H9 (cell line): ENCODE data around the gene ZNF638. TPM values are rescaled to one million over a fixed set of nuclear protein-coding genes. Genes with fewer than 3 reads are reported as not detected.

Source experiments
- DNase-seq: peaks from one replicate; pipeline ENCODE4 v3.0.0-alpha.2; 2017
- H2AFZ ChIP-seq: one replicate; pipeline ENCODE4 v1.6.1; 2013; ENCODE audit warnings: mild to moderate bottlenecking, low read length, control low read depth, moderate library complexity
- H2AK5ac ChIP-seq: 2 replicates; pipeline ENCODE4 v1.6.1; 2013; ENCODE audit warnings: low read length, control low read depth, mixed read lengths; ENCODE audit not compliant: insufficient read length
- H2BK120ac ChIP-seq: one replicate; pipeline ENCODE4 v1.6.1; 2013; ENCODE audit warnings: low read depth, mild to moderate bottlenecking, low read length, control low read depth, inconsistent platforms; ENCODE audit not compliant: poor library complexity, severe bottlenecking
- H2BK12ac ChIP-seq: 2 replicates; pipeline ENCODE4 v1.6.1; 2013; ENCODE audit warnings: low read length, control low read depth, mixed read lengths, low read depth; ENCODE audit not compliant: insufficient read length
- H2BK15ac ChIP-seq: 2 replicates; pipeline ENCODE4 v1.6.1; 2013; ENCODE audit warnings: low read depth, low read length, control low read depth
- H2BK20ac ChIP-seq: one replicate; pipeline ENCODE4 v1.6.1; 2013; ENCODE audit warnings: low read depth, mild to moderate bottlenecking, low read length, control low read depth, inconsistent platforms; ENCODE audit not compliant: poor library complexity, severe bottlenecking
- H2BK5ac ChIP-seq: 2 replicates; pipeline ENCODE4 v1.6.1; 2013; ENCODE audit warnings: low read length, control low read depth, mixed read lengths; ENCODE audit not compliant: insufficient read length
- H3K14ac ChIP-seq: 2 replicates; pipeline ENCODE4 v1.6.1; 2013; ENCODE audit warnings: low read length, control low read depth; ENCODE audit not compliant: insufficient read depth
- H3K18ac ChIP-seq: 2 replicates; pipeline ENCODE4 v1.6.1; 2013; ENCODE audit warnings: low read depth, mild to moderate bottlenecking, mixed read lengths, low read length, control low read depth; ENCODE audit not compliant: insufficient read length
- H3K23ac ChIP-seq: 2 replicates; pipeline ENCODE4 v1.6.1; 2013; ENCODE audit warnings: low read length, control low read depth, mixed read lengths, low read depth; ENCODE audit not compliant: insufficient read length
- H3K23me2 ChIP-seq: 2 replicates; pipeline ENCODE4 v1.6.1; 2013; ENCODE audit warnings: low read depth, mild to moderate bottlenecking, mixed read lengths, low read length, control low read depth; ENCODE audit not compliant: insufficient read length, poor library complexity, severe bottlenecking
- H3K27ac ChIP-seq: 2 replicates; pipeline ENCODE4 v1.5.1; 2013; ENCODE audit warnings: low read length, control low read depth, mixed read lengths, low read depth; ENCODE audit not compliant: insufficient read length
- H3K27me3 ChIP-seq: 2 replicates; pipeline ENCODE4 v1.6.1; 2013; ENCODE audit warnings: low read length, control low read depth, inconsistent platforms; ENCODE audit not compliant: insufficient read depth
- H3K4ac ChIP-seq: 2 replicates; pipeline ENCODE4 v1.6.1; 2013; ENCODE audit warnings: low read depth, mild to moderate bottlenecking, control low read depth, inconsistent platforms, low read length, moderate library complexity
- H3K4me1 ChIP-seq: 2 replicates; pipeline ENCODE4 v1.6.1; 2013; ENCODE audit warnings: low read length, control low read depth, inconsistent platforms; ENCODE audit not compliant: insufficient read depth
- H3K4me2 ChIP-seq: 2 replicates; pipeline ENCODE4 v1.6.1; 2013; ENCODE audit warnings: low read length, control low read depth, mixed read lengths; ENCODE audit not compliant: insufficient read length, insufficient read depth
- H3K56ac ChIP-seq: 2 replicates; pipeline ENCODE4 v1.6.1; 2013; ENCODE audit warnings: low read depth, mild to moderate bottlenecking, mixed read lengths, low read length, control low read depth; ENCODE audit not compliant: insufficient read length
- H3K79me1 ChIP-seq: 2 replicates; pipeline ENCODE4 v1.6.1; 2013; ENCODE audit warnings: low read depth, mild to moderate bottlenecking, moderate library complexity, low read length, control low read depth, inconsistent platforms; ENCODE audit not compliant: insufficient read depth, poor library complexity, severe bottlenecking
- H3K79me2 ChIP-seq: 2 replicates; pipeline ENCODE4 v1.6.1; 2013; ENCODE audit warnings: low read length, control low read depth, inconsistent platforms; ENCODE audit not compliant: insufficient read depth
- H3K9ac ChIP-seq: 2 replicates; pipeline ENCODE4 v1.6.1; 2013; ENCODE audit warnings: low read length, control low read depth, mixed read lengths; ENCODE audit not compliant: insufficient read length; ENCODE audit errors: extremely low read depth
- H3K9me3 ChIP-seq: one replicate; pipeline ENCODE4 v1.6.1; 2013; ENCODE audit warnings: low read depth, low read length, inconsistent platforms; ENCODE audit not compliant: control insufficient read depth
- H3T11ph ChIP-seq: one replicate; pipeline ENCODE4 v1.6.1; 2013; ENCODE audit warnings: mild to moderate bottlenecking, low read length, control low read depth, inconsistent platforms
- H4K20me1 ChIP-seq: one replicate; pipeline ENCODE4 v1.6.1; 2013; ENCODE audit not compliant: control insufficient read depth, insufficient read length, insufficient read depth
- H4K5ac ChIP-seq: 2 replicates; pipeline ENCODE4 v1.6.1; 2013; ENCODE audit warnings: low read depth, mild to moderate bottlenecking, mixed read lengths, low read length, control low read depth; ENCODE audit not compliant: insufficient read length
- H4K8ac ChIP-seq: replicated peaks from 2 replicates; pipeline ENCODE4 v1.6.1; 2013; ENCODE audit warnings: low read length, control low read depth, mixed read lengths, low read depth; ENCODE audit not compliant: insufficient read length
- H4K91ac ChIP-seq: 2 replicates; pipeline ENCODE4 v1.6.1; 2013; ENCODE audit warnings: low read depth, mild to moderate bottlenecking, moderate library complexity, mixed read lengths, low read length, control low read depth; ENCODE audit not compliant: insufficient read length
- H3K27ac Mint-ChIP-seq, 3 experiments: 2 replicates in 2 of 3; 3 replicates in 1 of 3; pipeline ENCODE4 v1.8.0; 2020 to 2021; ENCODE audit warnings: mixed read lengths in 3 of 3, mild to moderate bottlenecking in 1 of 3, moderate library complexity in 1 of 3
- H3K27me3 Mint-ChIP-seq: 2 replicates; pipeline ENCODE4 v1.8.0; 2021; ENCODE audit warnings: low read depth, mild to moderate bottlenecking, moderate library complexity, mixed read lengths
- H3K36me3 Mint-ChIP-seq, 3 experiments: 2 replicates in 2 of 3; 3 replicates in 1 of 3; pipeline ENCODE4 v1.8.0; 2020 to 2021; ENCODE audit warnings: low read depth in 3 of 3, mixed read lengths in 3 of 3; ENCODE audit not compliant: insufficient read depth in 1 of 3
- H3K4me1 Mint-ChIP-seq, 2 experiments: 2 replicates each; pipeline ENCODE4 v1.8.0; 2020; ENCODE audit warnings: mixed read lengths in 2 of 2
- H3K4me3 Mint-ChIP-seq, 2 experiments: 2 replicates in 1 of 2; 3 replicates in 1 of 2; pipeline ENCODE4 v1.8.0; 2020 to 2021; ENCODE audit warnings: mild to moderate bottlenecking in 2 of 2, mixed read lengths in 2 of 2, moderate library complexity in 1 of 2
- H3K9me3 Mint-ChIP-seq, 2 experiments: 2 replicates in 1 of 2; 3 replicates in 1 of 2; pipeline ENCODE4 v1.8.0; 2020; ENCODE audit warnings: mild to moderate bottlenecking in 2 of 2, mixed read lengths in 2 of 2, moderate library complexity in 1 of 2
- WGBS: extraction: QIAGEN DNeasy Blood & Tissue Kit; methylation state at CpG from one replicate; pipeline ENCODE4 v1.1.7; 2013; ENCODE audit warnings: missing lambda C conversion rate, low lambda C conversion rate, mixed read lengths; ENCODE audit not compliant: insufficient read length; ENCODE audit errors: extremely low coverage; 5-methylcytosine and 5-hydroxymethylcytosine counted together
- total RNA-seq: library from RNA; stranded (reverse); gene quantifications from 2 replicates; pipeline ENCODE4 v1.2.1, GENCODE V29; 2021
- TF ChIP-seq, protein P1 (sequence below): fragments of 200-600 bp; sonication (generic); conservative IDR thresholded peaks from 3 replicates; pipeline ENCODE4 v1.8.0; 2021; ENCODE audit warnings: antibody characterized with exemption, mild to moderate bottlenecking

ZNF638 gene
- total RNA-seq, 1 experiment from 2014 or later: 146 TPM

- no peak overlapping the region for H2BK15ac ChIP-seq
- H3K4me1 Mint-ChIP-seq: peaks cover 35 to 45% of the 10 kb centered on the region in 2 experiments
- DNase-seq: no peak
Measured at GRCh38 chr2:71332435-71332796, 834 bp downstream of the ZNF638 start.

More at GRCh38 chr2:71332435-71332796, 834 bp downstream of the ZNF638 start:
- H3K9ac ChIP-seq: peak overlapping the region; percentile 99
- H2BK5ac ChIP-seq: no peak overlapping the region
- H2BK120ac ChIP-seq: no peak overlapping the region
- peaks cover 5% of the 10 kb centered on the region for H3K79me1 ChIP-seq
- H2BK12ac ChIP-seq: no peak overlapping the region
- Mint-ChIP-seq H3K36me3 (peaks cover 3 to 17% (median 16%) of the 10 kb centered on the region in 3 experiments), H3K4me3 (peak overlapping the region; percentile 97 to 100), H3K27ac (peak overlapping the region; percentile 99 to 100 (median 100); a peak in 6 of 7 replicates), H3K9me3 (no peaks in the 10 kb centered on the region), H3K27me3 (no peaks in the 10 kb centered on the region)
- H3K14ac ChIP-seq: peak overlapping the region; percentile 100
- no peak overlapping the region for H3K27ac ChIP-seq
- H3K4ac ChIP-seq: no peak overlapping the region
- H3K4me2 ChIP-seq: peak overlapping the region; percentile 75
- peaks cover 3% of the 10 kb centered on the region; the same call in 1 of the 2 replicates for H3K4me1 ChIP-seq
- no CpG with 5 or more reads among the region's 6 CpGs for WGBS
- H3K18ac ChIP-seq: peak overlapping the region; percentile 80
- no peaks in the 10 kb centered on the region for H4K20me1 ChIP-seq
- H2AFZ ChIP-seq: no peak overlapping the region
- no peak overlapping the region for H2BK20ac ChIP-seq
- H3K27me3 ChIP-seq: no peaks in the 10 kb centered on the region
- H3K23ac ChIP-seq: no peak overlapping the region
- H3K23me2 ChIP-seq: peaks cover 3% of the 10 kb centered on the region
- H3K79me2 ChIP-seq: peaks cover 31% of the 10 kb centered on the region
- no peak overlapping the region for H2AK5ac ChIP-seq
- TF ChIP-seq, protein P1, sequence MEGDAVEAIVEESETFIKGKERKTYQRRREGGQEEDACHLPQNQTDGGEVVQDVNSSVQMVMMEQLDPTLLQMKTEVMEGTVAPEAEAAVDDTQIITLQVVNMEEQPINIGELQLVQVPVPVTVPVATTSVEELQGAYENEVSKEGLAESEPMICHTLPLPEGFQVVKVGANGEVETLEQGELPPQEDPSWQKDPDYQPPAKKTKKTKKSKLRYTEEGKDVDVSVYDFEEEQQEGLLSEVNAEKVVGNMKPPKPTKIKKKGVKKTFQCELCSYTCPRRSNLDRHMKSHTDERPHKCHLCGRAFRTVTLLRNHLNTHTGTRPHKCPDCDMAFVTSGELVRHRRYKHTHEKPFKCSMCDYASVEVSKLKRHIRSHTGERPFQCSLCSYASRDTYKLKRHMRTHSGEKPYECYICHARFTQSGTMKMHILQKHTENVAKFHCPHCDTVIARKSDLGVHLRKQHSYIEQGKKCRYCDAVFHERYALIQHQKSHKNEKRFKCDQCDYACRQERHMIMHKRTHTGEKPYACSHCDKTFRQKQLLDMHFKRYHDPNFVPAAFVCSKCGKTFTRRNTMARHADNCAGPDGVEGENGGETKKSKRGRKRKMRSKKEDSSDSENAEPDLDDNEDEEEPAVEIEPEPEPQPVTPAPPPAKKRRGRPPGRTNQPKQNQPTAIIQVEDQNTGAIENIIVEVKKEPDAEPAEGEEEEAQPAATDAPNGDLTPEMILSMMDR: no peak
- H3T11ph ChIP-seq: no peak overlapping the region
- no peak overlapping the region for H4K91ac ChIP-seq
- H3K9me3 ChIP-seq: no peaks in the 10 kb centered on the region
- no peak overlapping the region for H4K8ac ChIP-seq
- no peak overlapping the region for H3K56ac ChIP-seq
- no peak overlapping the region for H4K5ac ChIP-seq
